ENCODE data around the gene AFF1.
"Not testable (repeated sequence)": the region's sequence is repeated elsewhere in the genome, so short reads cannot be mapped to it uniquely, and the experiment has no call there.

The AFF1 gene

GRCh38 chr4:87010192-87010591, 75.4 kb downstream of the AFF1 start:
- WGBS, 2 donors (ENCODE audit: extremely low coverage in 2 of 2, insufficient read length in 2 of 2, insufficient replicate concordance in 1 of 2): no CpG with 5 or more reads among the region's 1 CpG
- Histone ChIP-seq H3K79me1 (ENCODE audit: low read depth, low read length) (no peaks in the 10 kb centered on the region), H2BK12ac (ENCODE audit: low read length) (no peak overlapping the region), H3K4me1 (ENCODE audit: control insufficient read depth in 2 of 2, insufficient read depth in 1 of 2, low read depth in 1 of 2, low read length in 2 of 2) (peaks cover 12 to 19% of the 10 kb centered on the region in 2 donors), H2BK120ac (ENCODE audit: low read depth, low read length) (no peak overlapping the region), H2AFZ (ENCODE audit: low read length) (no peak overlapping the region), H3K4me2 (ENCODE audit: insufficient read depth, low read length, poor library complexity, severe bottlenecking) (no peak overlapping the region), H4K91ac (ENCODE audit: low read depth, low read length, poor library complexity) (no peak overlapping the region), H3K36me3 (replicated peaks in 1 of 2; ENCODE audit: control insufficient read depth in 2 of 2, insufficient read depth in 2 of 2, low read length in 2 of 2) (no peaks in the 10 kb centered on the region), H3K18ac (ENCODE audit: low read length) (no peak overlapping the region), H2AK5ac (ENCODE audit: low read depth, low read length) (no peak overlapping the region), H3K9me3 (replicated peaks in 1 of 2; ENCODE audit: control insufficient read depth in 2 of 2, insufficient read depth in 1 of 2, low read depth in 1 of 2, low read length in 2 of 2) (no peaks in the 10 kb centered on the region), H3K27ac (replicated peaks; ENCODE audit: low read length) (no peak overlapping the region), H3K9ac (ENCODE audit: low read depth, low read length, poor library complexity) (no peak overlapping the region), H2BK15ac (ENCODE audit: low read length) (no peak overlapping the region), H3K27me3 (ENCODE audit: control insufficient read depth in 3 of 3, insufficient read depth in 3 of 3, low read depth in 1 of 3, low read length in 3 of 3) (no peaks in the 10 kb centered on the region), H4K8ac (ENCODE audit: low read depth, low read length) (no peak overlapping the region), H3K23ac (ENCODE audit: low read depth, low read length, poor library complexity) (no peak overlapping the region), H3K4ac (ENCODE audit: low read length) (no peak overlapping the region), H3K14ac (ENCODE audit: low read length) (no peak overlapping the region), H3K4me3 (ENCODE audit: low read length in 2 of 2) (no peak overlapping the region), H2BK5ac (ENCODE audit: low read length) (no peak overlapping the region)
- no peak for DNase-seq (ENCODE audit: low spot score)

GRCh38 chr4:87011340-87012034, 76.7 kb downstream of the AFF1 start:
- H3K4me1 ChIP-seq (ENCODE audit: control insufficient read depth in 2 of 2, insufficient read depth in 1 of 2, low read depth in 1 of 2, low read length in 2 of 2): peaks cover 5 to 15% of the 10 kb centered on the region in 2 donors
- no peak overlapping the region for H3K14ac ChIP-seq (ENCODE audit: low read length)
- no peak overlapping the region for H2BK15ac ChIP-seq (ENCODE audit: low read length)
- no peak overlapping the region for H2BK5ac ChIP-seq (ENCODE audit: low read length)
- no peak overlapping the region for H4K8ac ChIP-seq (ENCODE audit: low read depth, low read length)
- H3K4ac ChIP-seq (ENCODE audit: low read length): no peak overlapping the region
- no peak overlapping the region for H3K23ac ChIP-seq (ENCODE audit: low read depth, low read length, poor library complexity)
- no peak overlapping the region for H3K4me2 ChIP-seq (ENCODE audit: insufficient read depth, low read length, poor library complexity, severe bottlenecking)
- no peak for DNase-seq (ENCODE audit: low spot score)
- no peaks in the 10 kb centered on the region for H3K27me3 ChIP-seq (ENCODE audit: control insufficient read depth in 3 of 3, insufficient read depth in 3 of 3, low read depth in 1 of 3, low read length in 3 of 3)
- H4K91ac ChIP-seq (ENCODE audit: low read depth, low read length, poor library complexity): no peak overlapping the region
- H2BK120ac ChIP-seq (ENCODE audit: low read depth, low read length): no peak overlapping the region
- no peak overlapping the region for H3K4me3 ChIP-seq (ENCODE audit: low read length in 2 of 2)
- H3K79me1 ChIP-seq (ENCODE audit: low read depth, low read length): no peaks in the 10 kb centered on the region
- no peak overlapping the region for H2AFZ ChIP-seq (ENCODE audit: low read length)
- H3K18ac ChIP-seq (ENCODE audit: low read length): no peak overlapping the region
- no peak overlapping the region for H2BK12ac ChIP-seq (ENCODE audit: low read length)
- H2AK5ac ChIP-seq (ENCODE audit: low read depth, low read length): no peak overlapping the region
- no peaks in the 10 kb centered on the region for H3K9me3 ChIP-seq (replicated peaks in 1 of 2; ENCODE audit: control insufficient read depth in 2 of 2, insufficient read depth in 1 of 2, low read depth in 1 of 2, low read length in 2 of 2)
- no peaks in the 10 kb centered on the region for H3K36me3 ChIP-seq (replicated peaks in 1 of 2; ENCODE audit: control insufficient read depth in 2 of 2, insufficient read depth in 2 of 2, low read length in 2 of 2)
- no peak overlapping the region for H3K9ac ChIP-seq (ENCODE audit: low read depth, low read length, poor library complexity)
- H3K27ac ChIP-seq (replicated peaks; ENCODE audit: low read length): no peak overlapping the region
- WGBS, 2 donors (ENCODE audit: extremely low coverage in 2 of 2, insufficient read length in 2 of 2, insufficient replicate concordance in 1 of 2): no CpG with 5 or more reads among the region's 5 CpGs

GRCh38 chr4:87012265-87012953, 77.6 kb downstream of the AFF1 start:
- DNase-seq (ENCODE audit: low spot score): no peak
- Histone ChIP-seq H3K36me3 (replicated peaks in 1 of 2; ENCODE audit: control insufficient read depth in 2 of 2, insufficient read depth in 2 of 2, low read length in 2 of 2) (no peaks in the 10 kb centered on the region), H4K8ac (ENCODE audit: low read depth, low read length) (no peak overlapping the region), H2BK120ac (ENCODE audit: low read depth, low read length) (no peak overlapping the region), H3K27ac (replicated peaks; ENCODE audit: low read length) (no peak overlapping the region), H3K23ac (ENCODE audit: low read depth, low read length, poor library complexity) (no peak overlapping the region), H3K79me1 (ENCODE audit: low read depth, low read length) (no peaks in the 10 kb centered on the region), H3K4ac (ENCODE audit: low read length) (no peak overlapping the region), H3K4me2 (ENCODE audit: insufficient read depth, low read length, poor library complexity, severe bottlenecking) (no peak overlapping the region), H3K4me1 (ENCODE audit: control insufficient read depth in 2 of 2, insufficient read depth in 1 of 2, low read depth in 1 of 2, low read length in 2 of 2) (peaks cover 5 to 15% of the 10 kb centered on the region in 2 donors), H3K4me3 (ENCODE audit: low read length in 2 of 2) (no peak overlapping the region), H2AFZ (ENCODE audit: low read length) (no peak overlapping the region), H3K18ac (ENCODE audit: low read length) (no peak overlapping the region), H2AK5ac (ENCODE audit: low read depth, low read length) (no peak overlapping the region), H2BK15ac (ENCODE audit: low read length) (no peak overlapping the region), H4K91ac (ENCODE audit: low read depth, low read length, poor library complexity) (no peak overlapping the region), H3K14ac (ENCODE audit: low read length) (no peak overlapping the region), H3K9me3 (replicated peaks in 1 of 2; ENCODE audit: control insufficient read depth in 2 of 2, insufficient read depth in 1 of 2, low read depth in 1 of 2, low read length in 2 of 2) (no peaks in the 10 kb centered on the region), H3K9ac (ENCODE audit: low read depth, low read length, poor library complexity) (no peak overlapping the region), H2BK5ac (ENCODE audit: low read length) (no peak overlapping the region), H3K27me3 (ENCODE audit: control insufficient read depth in 3 of 3, insufficient read depth in 3 of 3, low read depth in 1 of 3, low read length in 3 of 3) (no peaks in the 10 kb centered on the region), H2BK12ac (ENCODE audit: low read length) (no peak overlapping the region)
- WGBS, 2 donors (ENCODE audit: extremely low coverage in 2 of 2, insufficient read length in 2 of 2, insufficient replicate concordance in 1 of 2): no CpG with 5 or more reads among the region's 4 CpGs

- DNase-seq (ENCODE audit: low spot score); H3K4me2 ChIP-seq (ENCODE audit: insufficient read depth, low read length, poor library complexity, severe bottlenecking); H3K23ac ChIP-seq (ENCODE audit: low read depth, low read length, poor library complexity); H3K27me3 ChIP-seq (ENCODE audit: control insufficient read depth in 3 of 3, insufficient read depth in 3 of 3, low read depth in 1 of 3, low read length in 3 of 3); H2BK5ac ChIP-seq (ENCODE audit: low read length); H2AFZ ChIP-seq (ENCODE audit: low read length); H3K4me3 ChIP-seq (ENCODE audit: low read length in 2 of 2); H3K36me3 ChIP-seq (replicated peaks in 1 of 2; ENCODE audit: control insufficient read depth in 2 of 2, insufficient read depth in 2 of 2, low read length in 2 of 2); H3K18ac ChIP-seq (ENCODE audit: low read length); H3K4ac ChIP-seq (ENCODE audit: low read length); H3K9me3 ChIP-seq (replicated peaks in 1 of 2; ENCODE audit: control insufficient read depth in 2 of 2, insufficient read depth in 1 of 2, low read depth in 1 of 2, low read length in 2 of 2); H2AK5ac ChIP-seq (ENCODE audit: low read depth, low read length); H4K8ac ChIP-seq (ENCODE audit: low read depth, low read length); H2BK15ac ChIP-seq (ENCODE audit: low read length); H3K14ac ChIP-seq (ENCODE audit: low read length); H4K91ac ChIP-seq (ENCODE audit: low read depth, low read length, poor library complexity); H3K9ac ChIP-seq (ENCODE audit: low read depth, low read length, poor library complexity); H2BK12ac ChIP-seq (ENCODE audit: low read length); H3K79me1 ChIP-seq (ENCODE audit: low read depth, low read length); H3K27ac ChIP-seq (replicated peaks; ENCODE audit: low read length); H2BK120ac ChIP-seq (ENCODE audit: low read depth, low read length): not testable (repeated sequence)
- WGBS, 2 donors (ENCODE audit: extremely low coverage in 2 of 2, insufficient read length in 2 of 2, insufficient replicate concordance in 1 of 2): no CpG with 5 or more reads among the region's 9 CpGs
- peaks cover 5 to 15% of the 10 kb centered on the region in 2 donors for H3K4me1 ChIP-seq (ENCODE audit: control insufficient read depth in 2 of 2, insufficient read depth in 1 of 2, low read depth in 1 of 2, low read length in 2 of 2)
These were observed 78.1 kb downstream of the AFF1 start for GRCh38 chr4:87012954-87013308.
